AG04449 (cell line): Measurements from ENCODE around the gene TTLL11.

Experiments
- CTCF ChIA-PET: fragments of 350-600 bp; formaldehyde crosslinking; extraction: SDS; loops from one replicate; lab custom pipeline; 2021; ENCODE audit warnings: antibody characterized with exemption; lab: Yijun Ruan, JAX
- POLR2A ChIA-PET: fragments of 400-600, 350-600 bp; formaldehyde crosslinking; extraction: SDS; loops from one replicate; lab custom pipeline; 2020; ENCODE audit warnings: antibody characterized with exemption, inconsistent platforms; lab: Yijun Ruan, JAX
- DNase-seq: peaks from one replicate; pipeline ENCODE4 v3.0.0-alpha.2; 2010; ENCODE audit warnings: low read depth, low spot score
- H3K4me3 ChIP-seq: 2 replicates; pipeline ENCODE4 v1.5.1; 2011; ENCODE audit warnings: low read depth, mild to moderate bottlenecking, control low read depth, low read length
- CTCF ChIP-seq: IDR thresholded peaks from one replicate; pipeline ENCODE4 v1.5.1; 2011; ENCODE audit warnings: mild to moderate bottlenecking, moderate library complexity, low read length, control low read depth, inconsistent platforms; ENCODE audit not compliant: insufficient read depth; ENCODE audit errors: missing control alignments

Gene TTLL11

DNA sequence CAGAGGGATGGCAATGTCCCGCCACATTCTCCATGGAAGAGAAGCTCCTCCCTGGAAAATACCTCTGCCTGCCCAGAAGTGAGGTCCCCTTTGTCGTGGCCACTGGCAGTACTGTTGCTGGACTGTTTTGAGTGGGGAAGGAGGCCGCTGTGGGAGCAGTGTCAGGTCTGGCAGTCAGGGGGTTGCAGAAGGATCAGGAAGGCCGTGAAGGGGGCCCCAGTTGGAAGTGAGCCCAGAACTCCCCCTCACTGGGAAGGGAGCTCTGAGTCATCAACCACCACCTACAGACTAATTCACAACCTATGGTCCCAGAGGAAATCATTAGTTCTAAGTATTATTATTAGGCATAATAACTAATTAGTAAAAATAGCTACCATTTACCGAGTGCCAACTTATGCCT is 200.4 kb downstream of the TTLL11 start:
- CTCF ChIA-PET = no interaction called here
- no peak overlapping the region for H3K4me3 ChIP-seq
- DNase-seq = no peak
- no peak for TF ChIP-seq CTCF
- POLR2A ChIA-PET = no interaction called here

DNA sequence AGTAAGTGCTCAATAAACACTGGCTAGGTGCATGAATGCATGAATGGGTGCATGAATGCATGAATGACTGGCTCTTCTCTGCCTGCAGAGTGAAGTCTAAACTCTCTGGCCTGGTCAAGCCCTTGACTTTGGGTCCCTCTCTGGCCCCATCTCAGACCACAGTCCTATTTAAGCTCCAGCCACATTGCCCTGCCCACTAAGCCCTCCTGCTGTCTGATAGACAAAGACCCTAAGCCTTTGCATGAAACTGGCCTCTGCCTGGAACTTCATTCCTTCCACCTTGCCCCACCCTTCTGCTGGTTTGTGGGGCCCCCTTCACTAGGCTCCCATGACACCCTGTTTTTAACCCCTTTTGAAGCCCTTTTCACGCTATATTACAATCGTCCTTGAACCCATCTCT is 202.4 kb downstream of the TTLL11 start:
- H3K4me3 ChIP-seq = no peak overlapping the region
- ChIA-PET CTCF (no interaction called here), POLR2A (no interaction called here)
- DNase-seq = no peak
- TF ChIP-seq CTCF = no peak

- CTCF ChIA-PET = interaction anchor here (1.3 kb wide), 1 partner anchor 10 kb away, joined by 3 read pairs; no protein-coding TSS in a partner anchor
- H3K4me3 ChIP-seq = no peak overlapping the region
- POLR2A ChIA-PET = no interaction called here
- no peak for DNase-seq
- no peak for TF ChIP-seq CTCF
Measured at GRCh38 chr9:121889990-121890563, 203.0 kb downstream of the TTLL11 start.

- DNase-seq = no peak
- H3K4me3 ChIP-seq = no peak overlapping the region
- TF ChIP-seq CTCF = no peak
- ChIA-PET POLR2A (no interaction called here), CTCF (interaction anchor here (1.1 kb wide), 1 partner anchor 38 kb away, joined by 3 read pairs; no protein-coding TSS in a partner anchor)
Measured at GRCh38 chr9:121888438-121888775, 204.7 kb downstream of the TTLL11 start.

GRCh38 chr9:121887553-121888437 is 205.3 kb downstream of the TTLL11 start:
- ChIA-PET POLR2A (no interaction called here), CTCF (interaction anchor here (0.9 to 1.7 kb wide), 4 partner anchors 10 to 102 kb away, joined by 3 to 5 read pairs (median 4); no protein-coding TSS in a partner anchor)
- no peak for DNase-seq
- H3K4me3 ChIP-seq = no peak overlapping the region
- no peak for TF ChIP-seq CTCF
